HepG2 (cell line): ENCODE results near the gene MRPS25. TPM values are rescaled to one million over a fixed set of nuclear protein-coding genes. Genes with fewer than 3 reads are reported as not detected.
A peak's percentile ranks its signal among the peaks of the same experiment; 100 is the strongest.

ENCODE experiments used
- CEBPZ ChIP-seq: IDR thresholded peaks from 2 replicates; pipeline ENCODE4 v1.6.1; 2012; ENCODE audit warnings: low read length, improper control_type of control experiment
- ETV5 ChIP-seq: IDR thresholded peaks from 2 replicates; pipeline ENCODE4 v1.6.1; 2018; ENCODE audit warnings: missing biosample characterization, missing genetic modification reagents, inconsistent platforms, borderline replicate concordance
- HMGA1 ChIP-seq: sonication (generic); formaldehyde crosslinking; conservative IDR thresholded peaks from 2 replicates; pipeline ENCODE4 v1.4.0; 2020; ENCODE audit warnings: missing genetic modification reagents
- HNRNPUL1 ChIP-seq: fragments of 200-400 bp; formaldehyde crosslinking; IDR thresholded peaks from 2 replicates; pipeline ENCODE4 v1.6.1; 2017; ENCODE audit warnings: low read depth, mild to moderate bottlenecking, low read length, moderate library complexity
- ISX ChIP-seq: sonication (generic); formaldehyde crosslinking; conservative IDR thresholded peaks from 2 replicates; pipeline ENCODE4 v1.5.0; 2020; ENCODE audit warnings: missing genetic modification reagents
- MXI1 ChIP-seq: IDR thresholded peaks from 3 replicates; pipeline ENCODE4 v1.6.1; 2012; ENCODE audit warnings: low read depth, low read length, inconsistent platforms, borderline replicate concordance
- POLR2G ChIP-seq: fragments of 200-400 bp; formaldehyde crosslinking; IDR thresholded peaks from 2 replicates; pipeline ENCODE4 v1.6.1; 2018; ENCODE audit warnings: mild to moderate bottlenecking, low read depth, low read length, moderate library complexity
- REXO4 ChIP-seq: sonication (generic); formaldehyde crosslinking; IDR thresholded peaks from 2 replicates; pipeline ENCODE4 v1.8.0; 2022; ENCODE audit warnings: missing genetic modification reagents, mild to moderate bottlenecking, borderline replicate concordance
- SMARCC2 ChIP-seq: fragments of 450-650 bp; IDR thresholded peaks from 2 replicates; pipeline ENCODE4 v1.6.1; 2017; ENCODE audit warnings: antibody characterized with exemption, mild to moderate bottlenecking
- SRSF1 ChIP-seq: fragments of 200-400 bp; formaldehyde crosslinking; optimal IDR thresholded peaks from 2 replicates; pipeline ENCODE3; 2017; ENCODE audit warnings: mild to moderate bottlenecking, low read depth, low read length, moderate library complexity
- ZFP90 ChIP-seq: sonication (generic); formaldehyde crosslinking; IDR thresholded peaks from 2 replicates; pipeline ENCODE4 v1.8.0; 2022; ENCODE audit warnings: missing genetic modification reagents, mild to moderate bottlenecking, inconsistent platforms, borderline replicate concordance
- ZMYM2 ChIP-seq: sonication (generic); formaldehyde crosslinking; IDR thresholded peaks from 2 replicates; pipeline ENCODE4 v1.8.0; 2022; ENCODE audit warnings: mild to moderate bottlenecking, missing genetic modification reagents
- ZNF484 ChIP-seq: sonication (generic); formaldehyde crosslinking; IDR thresholded peaks from 2 replicates; pipeline ENCODE4 v1.5.1; 2020; ENCODE audit warnings: mild to moderate bottlenecking, low read depth, missing genetic modification reagents, borderline replicate concordance
- polyA plus RNA-seq, 8 experiments: library from polyadenylated mRNA; depleted of rRNA in 3 of 8; stranded (reverse) in 7 of 8; unstranded in 1 of 8; fragments of >200 nt; fragmentation: Illumina TruSeq in 4 of 8; extraction: Trizol in 4 of 8; gene quantifications; 2 replicates each; pipeline versions ENCODE4 v1.2.1 to v1.2.3, GENCODE V29; 2011 to 2016; ENCODE audit warnings: low read depth in 4 of 8, missing spikeins in 1 of 8, mixed read lengths in 1 of 8; ENCODE audit not compliant: insufficient read depth in 1 of 8
- total RNA-seq, 5 experiments: library from RNA; depleted of rRNA; stranded (reverse); fragments of >200 nt; fragmentation: Illumina TruSeq; extraction: Trizol; gene quantifications; 2 replicates each; pipeline ENCODE4 v1.2.3, GENCODE V29; 2016; ENCODE audit warnings: low read depth in 1 of 5
- TF ChIP-seq, protein P1 (sequence below): sonication (generic); formaldehyde crosslinking; IDR thresholded peaks from 2 replicates; pipeline ENCODE4 v1.5.0; 2020; ENCODE audit warnings: mild to moderate bottlenecking, missing genetic modification reagents, borderline replicate concordance

MRPS25 gene
- total and polyA plus RNA-seq, 2 of the 13 experiments (the other 11 are each of a cell fraction or from before 2014, with no cell fraction given): 60.1 to 74.3 TPM

DNA sequence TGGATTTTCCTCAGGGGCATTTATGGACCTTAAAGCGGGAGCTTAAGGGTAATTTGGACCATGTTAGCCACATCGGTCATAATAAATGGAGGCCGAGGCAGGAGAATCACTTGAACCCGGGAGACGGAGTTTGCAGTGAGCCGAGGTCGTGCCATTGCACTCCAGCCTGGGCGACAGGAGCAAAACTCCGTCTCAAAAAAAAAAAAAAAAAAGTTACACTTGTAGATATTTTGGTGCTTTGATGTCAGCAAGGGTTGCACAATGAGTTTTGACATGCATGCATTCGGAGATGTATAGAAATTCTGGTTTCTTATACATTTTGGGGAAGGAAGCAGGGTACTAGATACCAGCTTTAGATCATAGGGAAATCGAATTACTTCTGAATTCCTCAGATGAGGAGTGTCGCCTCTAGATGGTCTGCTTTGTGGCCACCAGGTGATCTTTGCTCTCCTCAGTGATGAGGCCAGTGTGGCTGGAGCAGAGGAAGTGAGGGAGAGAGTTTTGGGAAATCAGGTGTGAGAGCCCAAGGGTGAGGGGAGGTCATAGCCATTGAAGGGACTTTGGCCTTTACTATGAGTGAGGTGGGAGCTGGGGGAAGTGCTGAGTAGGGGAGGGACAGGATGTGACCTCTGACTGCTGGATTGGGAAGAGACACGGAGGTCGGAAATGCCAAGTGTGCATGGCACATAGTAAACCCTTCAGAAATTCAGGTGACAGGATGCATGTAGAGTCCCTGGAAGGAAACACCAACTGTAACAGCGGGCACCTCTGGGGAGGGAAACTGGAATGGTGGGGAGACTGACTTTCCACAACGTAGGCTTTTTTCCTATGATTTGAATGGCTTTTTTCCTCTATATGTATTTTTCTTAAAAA is 42.2 kb upstream of the MRPS25 start (continued):
- TF ChIP-seq ZFP90 (CRISPR knock-in tag): no peak
- no peak for TF ChIP-seq ZNF484 (CRISPR knock-in tag)
- TF ChIP-seq HNRNPUL1: no peak
- TF ChIP-seq, protein P1, sequence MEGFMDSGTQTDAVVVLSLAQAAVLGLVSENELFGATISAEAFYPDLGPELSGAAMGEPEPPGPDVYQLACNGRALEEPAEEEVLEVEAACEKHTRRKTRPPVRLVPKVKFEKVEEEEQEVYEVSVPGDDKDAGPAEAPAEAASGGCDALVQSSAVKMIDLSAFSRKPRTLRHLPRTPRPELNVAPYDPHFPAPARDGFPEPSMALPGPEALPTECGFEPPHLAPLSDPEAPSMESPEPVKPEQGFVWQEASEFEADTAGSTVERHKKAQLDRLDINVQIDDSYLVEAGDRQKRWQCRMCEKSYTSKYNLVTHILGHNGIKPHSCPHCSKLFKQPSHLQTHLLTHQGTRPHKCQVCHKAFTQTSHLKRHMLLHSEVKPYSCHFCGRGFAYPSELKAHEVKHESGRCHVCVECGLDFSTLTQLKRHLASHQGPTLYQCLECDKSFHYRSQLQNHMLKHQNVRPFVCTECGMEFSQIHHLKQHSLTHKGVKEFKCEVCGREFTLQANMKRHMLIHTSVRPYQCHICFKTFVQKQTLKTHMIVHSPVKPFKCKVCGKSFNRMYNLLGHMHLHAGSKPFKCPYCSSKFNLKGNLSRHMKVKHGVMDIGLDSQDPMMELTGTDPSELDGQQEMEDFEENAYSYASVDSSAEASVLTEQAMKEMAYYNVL (CRISPR knock-in tag): peak; percentile 61; the same call in 1 of the 2 replicates
- TF ChIP-seq HMGA1 (CRISPR knock-in tag): no peak
- TF ChIP-seq ZMYM2: peak; percentile 78
- TF ChIP-seq SMARCC2: no peak
- no peak for TF ChIP-seq POLR2G
- no peak for TF ChIP-seq ISX
- TF ChIP-seq MXI1: peak; percentile 60; the same call in 1 of the 3 replicates
- no peak for TF ChIP-seq REXO4 (CRISPR knock-in tag)
- TF ChIP-seq CEBPZ: no peak
- peak; percentile 95 for TF ChIP-seq ETV5
- TF ChIP-seq SRSF1: no peak
